Colonic mucosa (tissue), 4 donors: ENCODE results near the gene TMEM271. TPM values are rescaled to one million over a fixed set of nuclear protein-coding genes. Genes with fewer than 3 reads are reported as not detected.

Experiments
- DNase-seq: peaks from one replicate; pipeline ENCODE4 v3.0.0-alpha.2; 2020
- H3K27ac ChIP-seq: fragments of 200-600 bp; one replicate; pipeline ENCODE4 v1.8.0; 2021
- H3K27me3 ChIP-seq: fragments of 200-600 bp; one replicate; pipeline ENCODE4 v1.8.0; 2021
- H3K36me3 ChIP-seq: fragments of 200-600 bp; one replicate; pipeline ENCODE4 v1.8.0; 2021
- H3K4me1 ChIP-seq: fragments of 200-600 bp; one replicate; pipeline ENCODE4 v1.8.0; 2021; ENCODE audit warnings: mild to moderate bottlenecking
- H3K4me3 ChIP-seq: fragments of 200-600 bp; one replicate; pipeline ENCODE4 v1.8.0; 2021
- H3K9ac ChIP-seq, 2 donors: one replicate each; pipeline ENCODE4 v1.7.0; 2013; ENCODE audit warnings: control low read depth in 2 of 2, low read depth in 2 of 2, low read length in 2 of 2
- H3K9me3 ChIP-seq: fragments of 200-600 bp; one replicate; pipeline ENCODE4 v1.8.0; 2021
- CTCF ChIP-seq: fragments of 200-600 bp; IDR thresholded peaks from one replicate; pipeline ENCODE4 v1.8.0; 2022; ENCODE audit warnings: antibody characterized with exemption, mild to moderate bottlenecking
- intact Hi-C: fragments of 100-400 bp; cut with DNase I; formaldehyde crosslinking; loops from one replicate; pipeline ENCODE4 v1.14.1; 2022
- total RNA-seq, 2 donors: library from RNA; stranded (reverse); fragmentation: NEBNext Ultra II Directional in 1 of 2; extraction: Animal tissue kit (Norgen Biotek cat#: 25700) in 1 of 2; gene quantifications; one replicate each; pipeline ENCODE4 v1.2.1, GENCODE V29; 2021
- donor health status: healthy.
- donor health status: DM: no; HTN: no; CAD: no.
- donor health status: DM: no; HTN: no; CAD: no.

TMEM271 gene
- total RNA-seq, 2 donors from 2014 or later, result not detected

DNA sequence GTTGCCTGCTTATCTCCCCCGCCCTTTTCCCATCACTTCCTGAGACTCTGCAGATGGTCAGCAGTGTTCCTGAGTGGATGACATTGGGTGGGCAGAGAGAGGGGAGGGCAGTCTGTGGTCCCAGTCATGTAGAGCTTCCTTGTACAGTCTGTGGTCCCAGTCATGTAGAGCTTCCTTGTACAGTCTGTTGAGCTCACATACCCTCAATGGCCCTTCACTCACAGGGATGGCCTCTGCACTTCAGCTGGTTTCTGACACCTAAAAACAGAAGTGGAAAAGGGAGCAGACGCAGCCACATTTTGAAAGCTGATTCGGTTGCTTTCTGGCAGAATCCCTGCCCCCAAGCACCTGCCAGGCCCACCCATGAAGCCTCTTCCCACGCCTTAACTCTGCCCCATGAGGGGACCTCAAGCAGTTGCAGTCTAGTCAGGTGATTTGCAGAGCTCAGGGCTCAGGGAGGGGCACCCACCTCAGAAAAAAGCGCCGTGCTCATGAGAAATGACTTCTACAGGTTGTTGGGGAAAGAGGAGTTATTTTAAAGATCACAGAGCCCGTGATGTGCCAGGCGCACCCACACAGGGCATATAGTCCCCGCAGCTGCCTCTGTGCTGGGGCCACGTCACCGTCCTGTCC, 3.6 kb upstream of the TMEM271 start:
- no peak overlapping the region for H3K9ac ChIP-seq
- H3K27ac ChIP-seq, result no peak overlapping the region
- intact Hi-C loops, result no loop called here
- H3K27me3 ChIP-seq, result peaks cover 31% of the 10 kb centered on the region
- no peak for DNase-seq
- no peaks in the 10 kb centered on the region for H3K9me3 ChIP-seq
- TF ChIP-seq CTCF, result no peak
- no peaks in the 10 kb centered on the region for H3K36me3 ChIP-seq
- no peaks in the 10 kb centered on the region for H3K4me1 ChIP-seq
- no peak overlapping the region for H3K4me3 ChIP-seq

- no peak for DNase-seq
- Histone ChIP-seq H3K27ac (no peak overlapping the region), H3K4me1 (no peaks in the 10 kb centered on the region), H3K4me3 (no peak overlapping the region), H3K9ac (no peak overlapping the region), H3K27me3 (peaks cover 37% of the 10 kb centered on the region), H3K9me3 (no peaks in the 10 kb centered on the region), H3K36me3 (no peaks in the 10 kb centered on the region)
- intact Hi-C loops, result no loop called here
- TF ChIP-seq CTCF, result no peak
Observed at GRCh38 chr4:578451-579443, 2.7 kb upstream of the TMEM271 start.

DNA sequence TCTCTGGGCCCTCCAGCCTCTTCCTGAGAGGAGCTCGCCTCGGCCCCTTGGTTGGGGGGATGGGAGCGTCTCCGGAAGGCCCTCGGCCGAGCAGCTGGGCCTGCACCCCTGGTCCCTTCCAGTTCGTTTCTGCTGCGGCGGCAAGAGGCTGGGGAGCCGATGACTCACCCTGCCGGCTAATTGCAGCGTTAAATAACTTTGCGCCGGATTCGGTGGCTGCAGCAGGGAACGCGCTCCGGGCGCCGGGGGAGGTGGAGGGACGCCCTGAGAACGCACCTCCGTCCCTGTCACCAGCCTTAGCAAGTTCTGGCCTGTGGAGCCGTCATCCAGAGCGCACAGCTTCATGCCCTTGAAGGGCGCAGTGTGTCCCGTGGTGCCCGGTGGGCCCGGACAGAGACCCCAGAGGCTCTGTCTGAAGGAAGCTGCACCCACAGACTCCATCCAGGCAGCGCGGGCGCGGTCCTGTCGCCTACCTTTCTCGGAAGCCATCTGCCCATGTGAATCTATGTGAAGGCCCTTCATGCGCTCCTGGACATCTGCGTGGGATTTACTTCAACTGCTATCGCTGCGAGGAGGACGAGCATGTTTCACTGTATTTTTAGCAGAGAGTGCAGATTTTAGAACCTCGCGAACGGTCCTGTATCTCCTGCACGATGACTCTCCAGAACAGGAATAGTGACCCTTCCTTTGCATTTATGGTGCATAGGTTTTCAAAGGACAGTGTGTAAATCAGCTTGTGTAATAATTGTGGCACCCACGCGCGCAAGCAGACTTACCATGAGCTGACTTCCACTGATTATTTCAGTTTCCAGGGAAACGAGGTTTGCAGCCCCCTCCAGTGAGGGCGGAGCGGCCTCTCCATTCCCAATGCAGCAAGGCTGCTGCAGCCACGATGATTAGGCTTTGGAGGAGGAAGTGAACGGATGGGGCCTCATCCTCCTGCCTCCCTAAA, 1.7 kb upstream of the TMEM271 start:
- Histone ChIP-seq H3K36me3 (no peaks in the 10 kb centered on the region), H3K27me3 (peaks cover 42% of the 10 kb centered on the region), H3K4me3 (no peak overlapping the region), H3K9ac (no peak overlapping the region), H3K27ac (no peak overlapping the region), H3K4me1 (no peaks in the 10 kb centered on the region), H3K9me3 (no peaks in the 10 kb centered on the region)
- intact Hi-C loops, result no loop called here
- no peak for DNase-seq
- no peak for TF ChIP-seq CTCF

DNA sequence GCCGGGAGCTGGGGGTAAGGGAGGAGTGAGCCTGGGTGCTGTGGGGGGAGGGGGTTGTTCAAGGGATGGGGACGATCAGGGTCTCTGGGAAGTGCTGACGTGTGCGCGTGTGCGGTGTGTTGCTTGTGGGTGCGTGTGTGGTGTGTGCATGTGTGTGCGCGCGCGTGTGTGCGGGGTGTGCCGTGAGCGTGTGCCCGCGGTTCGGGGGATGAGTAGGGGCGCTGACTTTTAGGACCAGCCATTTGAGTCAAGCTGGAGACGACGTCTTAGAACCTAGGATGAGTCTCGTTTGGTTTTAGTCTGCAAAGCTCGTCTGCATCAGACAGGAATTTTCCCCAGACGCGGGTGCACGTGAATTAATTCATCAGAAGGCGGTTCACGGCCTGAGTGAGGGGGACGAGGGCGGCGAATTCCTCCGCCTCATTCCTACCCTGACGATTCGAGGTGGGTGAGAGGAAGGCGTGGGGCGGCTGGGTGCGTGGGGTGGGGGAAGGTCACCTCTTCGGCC, 950 bp upstream of the TMEM271 start:
- Histone ChIP-seq H3K27me3 (peaks cover 42% of the 10 kb centered on the region), H3K36me3 (no peaks in the 10 kb centered on the region), H3K9ac (no peak overlapping the region), H3K9me3 (no peaks in the 10 kb centered on the region), H3K4me1 (no peaks in the 10 kb centered on the region), H3K27ac (no peak overlapping the region), H3K4me3 (no peak overlapping the region)
- intact Hi-C loops, result no loop called here
- no peak for TF ChIP-seq CTCF
- no peak for DNase-seq
